Measurements from ENCODE around the gene PWWP2A. TPM values are rescaled to one million over a fixed set of nuclear protein-coding genes. Genes with fewer than 3 reads are reported as not detected.

The PWWP2A gene
- total RNA-seq, 2 donors from 2014 or later, result 27.0 to 75.5 TPM

DNA sequence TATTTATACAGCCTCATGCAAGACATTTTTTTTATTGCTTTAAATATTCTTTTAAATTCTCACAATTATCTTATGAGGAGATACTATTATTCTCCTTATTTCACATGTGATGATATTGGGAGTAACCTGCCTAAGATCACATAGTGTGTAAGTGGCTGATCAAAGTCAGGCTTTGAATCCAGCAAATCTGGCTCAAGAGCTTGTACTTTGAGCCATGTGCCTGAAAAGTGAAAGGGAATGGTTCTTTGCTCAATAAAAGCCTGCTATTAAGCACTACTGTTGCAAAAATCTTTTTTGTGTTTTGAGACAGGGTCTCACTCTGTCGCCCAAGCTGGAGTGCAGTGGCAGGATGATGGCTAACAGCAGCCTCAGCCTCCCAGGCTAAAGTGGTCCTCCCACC lies 35.1 kb downstream of the PWWP2A start:
- Histone ChIP-seq H3K27me3 (no peaks in the 10 kb centered on the region), H3K4me3 (no peak overlapping the region), H3K4me1 (peaks cover 10% of the 10 kb centered on the region), H3K27ac (no peak overlapping the region), H3K9me3 (no peaks in the 10 kb centered on the region), H3K36me3 (replicated peaks in 1 of 2; ENCODE audit: insufficient read depth in 1 of 2, low read depth in 2 of 2) (no peaks in the 10 kb centered on the region)
- no peak for ATAC-seq
- intact Hi-C loops (cut with DNase I), result no loop called here
- 92 to 95% methylated on average over 1 of the region's 1 CpG for WGBS, 2 donors
- no peak for TF ChIP-seq POLR2A (IDR thresholded peaks at IDR 0.05)
- TF ChIP-seq, protein P1, sequence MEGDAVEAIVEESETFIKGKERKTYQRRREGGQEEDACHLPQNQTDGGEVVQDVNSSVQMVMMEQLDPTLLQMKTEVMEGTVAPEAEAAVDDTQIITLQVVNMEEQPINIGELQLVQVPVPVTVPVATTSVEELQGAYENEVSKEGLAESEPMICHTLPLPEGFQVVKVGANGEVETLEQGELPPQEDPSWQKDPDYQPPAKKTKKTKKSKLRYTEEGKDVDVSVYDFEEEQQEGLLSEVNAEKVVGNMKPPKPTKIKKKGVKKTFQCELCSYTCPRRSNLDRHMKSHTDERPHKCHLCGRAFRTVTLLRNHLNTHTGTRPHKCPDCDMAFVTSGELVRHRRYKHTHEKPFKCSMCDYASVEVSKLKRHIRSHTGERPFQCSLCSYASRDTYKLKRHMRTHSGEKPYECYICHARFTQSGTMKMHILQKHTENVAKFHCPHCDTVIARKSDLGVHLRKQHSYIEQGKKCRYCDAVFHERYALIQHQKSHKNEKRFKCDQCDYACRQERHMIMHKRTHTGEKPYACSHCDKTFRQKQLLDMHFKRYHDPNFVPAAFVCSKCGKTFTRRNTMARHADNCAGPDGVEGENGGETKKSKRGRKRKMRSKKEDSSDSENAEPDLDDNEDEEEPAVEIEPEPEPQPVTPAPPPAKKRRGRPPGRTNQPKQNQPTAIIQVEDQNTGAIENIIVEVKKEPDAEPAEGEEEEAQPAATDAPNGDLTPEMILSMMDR (IDR thresholded peaks at IDR 0.05), result no peak
- no peak for DNase-seq

DNA sequence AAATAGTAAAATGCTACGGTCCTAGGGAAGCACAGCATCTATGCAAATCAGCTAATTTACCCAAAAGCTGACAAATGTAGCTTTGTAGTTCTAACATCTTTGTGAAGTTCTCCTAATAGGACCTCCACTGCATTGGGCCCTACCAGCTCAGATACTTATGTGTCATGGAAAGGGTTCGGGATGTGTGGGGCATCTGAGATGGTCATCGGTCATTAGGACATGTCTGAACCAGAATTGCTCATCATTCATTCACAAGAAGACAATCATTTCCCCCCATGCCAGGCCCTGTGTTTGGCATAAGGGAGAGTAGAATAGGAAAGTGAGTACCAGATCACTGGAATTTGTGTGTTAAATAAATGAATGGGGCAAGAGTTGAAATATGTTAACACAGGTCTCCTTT lies 35.7 kb downstream of the PWWP2A start:
- ATAC-seq, result no peak
- no peak for DNase-seq
- Histone ChIP-seq H3K27me3 (no peaks in the 10 kb centered on the region), H3K4me1 (peaks cover 10% of the 10 kb centered on the region), H3K36me3 (replicated peaks in 1 of 2; ENCODE audit: insufficient read depth in 1 of 2, low read depth in 2 of 2) (peaks cover 0 to 2% of the 10 kb centered on the region in 2 donors), H3K27ac (peak overlapping the region in 2 of 4 donors; percentile 30 to 38), H3K4me3 (no peak overlapping the region), H3K9me3 (no peaks in the 10 kb centered on the region)
- intact Hi-C loops (cut with DNase I), result no loop called here
- TF ChIP-seq, protein P1 (IDR thresholded peaks at IDR 0.05), result no peak
- TF ChIP-seq POLR2A (IDR thresholded peaks at IDR 0.05), result no peak
- 75 to 79% methylated on average over 3 of the region's 3 CpGs for WGBS, 2 donors

DNA sequence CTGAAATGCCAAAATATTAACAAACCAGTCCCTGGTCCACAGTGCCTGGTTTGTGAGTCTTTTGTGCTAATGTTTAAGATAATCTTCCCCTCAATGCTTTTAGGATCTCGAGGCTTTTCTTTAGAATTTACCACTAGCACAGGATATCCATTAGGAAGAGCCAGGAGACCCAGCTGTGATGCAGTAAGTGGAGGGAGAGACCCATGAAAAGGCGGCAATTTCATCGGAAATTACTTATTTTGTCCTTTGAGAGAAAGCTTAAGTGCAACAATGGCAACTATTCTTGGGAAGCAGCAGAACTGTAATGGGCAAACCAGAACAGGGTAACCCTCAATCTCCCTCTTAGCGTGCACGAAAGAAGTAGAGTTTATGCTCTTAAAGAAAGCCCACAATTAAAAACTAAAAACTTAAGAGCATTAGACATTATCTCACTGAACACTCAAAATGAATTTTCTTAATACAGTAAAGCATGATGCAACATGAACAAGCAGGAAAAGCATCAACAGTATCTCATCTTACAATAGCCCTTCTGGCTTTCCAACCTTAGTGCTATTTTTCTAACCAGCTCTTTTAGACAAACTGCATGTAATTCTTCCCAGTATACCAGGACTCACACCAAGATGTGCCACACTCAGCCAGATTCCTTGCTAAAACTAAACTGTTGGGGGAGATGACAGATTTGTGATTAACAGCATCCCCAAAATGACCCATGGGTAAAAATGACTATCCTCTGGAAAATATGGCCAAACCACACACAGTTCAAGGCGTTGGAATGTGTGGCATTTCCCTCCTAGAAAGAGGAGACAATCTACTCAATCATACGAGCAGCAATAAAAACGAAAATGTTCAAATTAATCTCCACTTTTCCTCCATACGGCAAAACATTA lies 36.4 kb downstream of the PWWP2A start:
- Histone ChIP-seq H3K36me3 (replicated peaks in 1 of 2; ENCODE audit: insufficient read depth in 1 of 2, low read depth in 2 of 2) (peaks cover 0 to 3% of the 10 kb centered on the region in 2 donors), H3K9me3 (no peaks in the 10 kb centered on the region), H3K4me3 (no peak overlapping the region), H3K27ac (peak overlapping the region in 2 of 4 donors; percentile 38 to 41), H3K27me3 (no peaks in the 10 kb centered on the region), H3K4me1 (peaks cover 10% of the 10 kb centered on the region)
- TF ChIP-seq, protein P1 (IDR thresholded peaks at IDR 0.05), result no peak
- TF ChIP-seq POLR2A (IDR thresholded peaks at IDR 0.05), result no peak
- intact Hi-C loops (cut with DNase I), result no loop called here
- DNase-seq (no peak), ATAC-seq (peak; percentile 50)
- 68 to 70% methylated on average over 9 of the region's 9 CpGs for WGBS, 2 donors

DNA sequence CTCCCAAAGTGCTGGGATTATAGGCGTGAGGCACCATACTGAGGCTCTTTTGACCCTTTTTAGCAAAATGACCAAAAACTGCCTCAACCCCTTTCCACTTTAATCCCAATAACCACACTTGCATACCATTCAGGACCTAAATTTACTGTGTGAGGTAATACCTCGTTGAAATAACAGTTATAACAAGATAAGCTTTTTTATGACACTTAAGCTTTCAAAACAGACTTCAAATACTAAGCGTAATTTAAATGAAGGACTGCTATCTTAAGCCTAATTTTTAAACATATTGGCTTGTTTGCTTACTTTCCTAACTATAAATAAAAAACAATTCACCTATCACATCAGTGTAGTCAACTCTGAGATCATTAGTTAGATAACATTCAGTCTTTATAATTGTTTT lies 37.8 kb downstream of the PWWP2A start:
- ATAC-seq (no peak), DNase-seq (no peak)
- H3K27ac ChIP-seq, result no peak overlapping the region
- H3K4me1 ChIP-seq, result peaks cover 10% of the 10 kb centered on the region
- WGBS, 2 donors, result 68 to 69% methylated on average over 3 of the region's 3 CpGs
- no peak overlapping the region for H3K4me3 ChIP-seq
- TF ChIP-seq POLR2A (IDR thresholded peaks at IDR 0.05), result no peak
- TF ChIP-seq, protein P1 (IDR thresholded peaks at IDR 0.05), result no peak
- intact Hi-C loops (cut with DNase I), result no loop called here
- H3K27me3 ChIP-seq, result no peaks in the 10 kb centered on the region
- peaks cover 0 to 3% of the 10 kb centered on the region in 2 donors for H3K36me3 ChIP-seq (replicated peaks in 1 of 2; ENCODE audit: insufficient read depth in 1 of 2, low read depth in 2 of 2)
- H3K9me3 ChIP-seq, result no peaks in the 10 kb centered on the region
